Inflammatory macrophage treated with lipopolysaccharide for 4 hours (primary cell): ENCODE results near the gene PTGER4.
A peak's percentile ranks its signal among the peaks of the same experiment; 100 is the strongest.
"Not testable (repeated sequence)": the region's sequence is repeated elsewhere in the genome, so short reads cannot be mapped to it uniquely, and the experiment has no call there.

Experiments used
- DNase-seq: peaks from one replicate; pipeline ENCODE4 v3.0.0-alpha.2; 2020

The PTGER4 gene

GRCh38 chr5:40691894-40692293 lies 12.2 kb downstream of the PTGER4 start:
- no peak for DNase-seq

DNA sequence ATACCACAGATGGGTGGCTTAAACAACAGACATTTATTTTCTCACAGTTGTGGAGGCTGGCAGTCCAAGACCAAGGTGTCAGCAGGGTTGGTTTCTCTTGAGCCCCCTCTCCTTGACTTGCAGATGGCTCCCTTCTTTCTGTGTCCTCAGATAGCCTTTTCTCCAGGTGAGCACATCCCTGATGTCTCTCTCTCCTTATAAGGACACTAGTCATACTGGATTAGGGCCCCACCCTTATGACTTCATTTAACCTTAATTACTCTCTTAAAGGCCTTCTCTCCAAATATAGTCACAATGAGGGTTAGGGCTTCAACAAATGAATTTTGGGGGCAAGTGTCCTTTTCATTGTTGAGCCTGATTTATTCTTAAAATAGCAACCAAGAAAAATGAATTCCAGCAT lies 14.7 kb downstream of the PTGER4 start:
- no peak for DNase-seq

GRCh38 chr5:40700116-40700782 lies 20.5 kb downstream of the PTGER4 start:
- DNase-seq = no peak

GRCh38 chr5:40702027-40702426 lies 22.3 kb downstream of the PTGER4 start:
- DNase-seq = not testable (repeated sequence)

DNA sequence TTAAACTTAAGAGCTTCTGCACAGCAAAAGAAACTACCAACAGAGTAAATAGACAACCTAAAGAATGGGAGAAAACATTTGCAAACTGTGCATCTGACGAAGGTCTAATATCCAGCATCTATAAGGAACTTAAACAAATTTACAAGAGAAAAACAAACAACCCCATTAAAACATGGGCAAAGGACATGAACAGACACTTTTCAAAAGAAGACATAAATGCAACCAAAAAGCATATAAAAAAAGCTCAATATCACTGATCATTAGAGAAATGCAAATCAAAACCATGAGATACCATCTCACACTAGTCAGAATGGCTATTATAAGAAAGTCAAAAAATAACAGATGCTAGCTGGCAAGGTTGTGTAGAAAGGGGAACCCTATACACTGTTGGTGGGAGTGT lies 25.8 kb downstream of the PTGER4 start:
- not testable (repeated sequence) for DNase-seq

DNA sequence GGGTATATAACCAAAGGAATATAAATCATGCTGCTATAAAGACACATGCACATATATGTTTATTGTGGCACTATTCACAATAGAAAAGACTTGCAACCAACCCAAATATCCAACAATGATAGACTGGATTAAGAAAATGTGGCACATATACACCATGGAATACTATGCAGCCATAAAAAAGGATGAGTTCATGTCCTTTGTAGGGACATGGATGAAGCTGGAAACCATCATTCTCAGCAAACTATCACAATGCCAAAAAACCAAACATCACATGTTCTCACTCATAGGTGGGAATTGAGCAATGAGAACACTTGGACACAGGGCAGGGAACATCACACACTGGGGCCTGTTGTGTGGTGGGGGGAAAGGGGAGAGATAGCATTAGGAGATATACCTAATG lies 30.9 kb downstream of the PTGER4 start:
- DNase-seq = not testable (repeated sequence)

DNA sequence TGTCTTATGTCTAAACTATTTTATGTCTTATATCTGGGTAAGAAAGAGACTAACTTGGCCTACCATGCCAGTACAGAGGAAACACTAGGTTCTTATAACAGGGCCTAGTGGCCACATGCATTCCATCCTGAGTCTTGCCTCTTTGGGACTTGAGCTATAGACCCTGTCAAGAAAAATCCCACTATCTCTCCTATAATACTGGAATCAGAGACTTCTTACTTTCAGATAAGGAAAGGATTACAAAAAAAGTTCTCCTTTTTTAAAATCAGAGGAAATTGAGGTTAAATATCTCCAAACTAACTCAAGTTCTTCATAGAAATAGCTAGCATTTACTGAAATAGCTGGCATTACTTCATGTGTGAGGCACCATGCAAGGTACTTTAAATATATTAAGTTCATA lies 34.3 kb downstream of the PTGER4 start:
- no peak for DNase-seq

GRCh38 chr5:40716000-40716399 lies 36.3 kb downstream of the PTGER4 start:
- no peak for DNase-seq

GRCh38 chr5:40716590-40716989 lies 36.9 kb downstream of the PTGER4 start:
- DNase-seq = no peak

DNA sequence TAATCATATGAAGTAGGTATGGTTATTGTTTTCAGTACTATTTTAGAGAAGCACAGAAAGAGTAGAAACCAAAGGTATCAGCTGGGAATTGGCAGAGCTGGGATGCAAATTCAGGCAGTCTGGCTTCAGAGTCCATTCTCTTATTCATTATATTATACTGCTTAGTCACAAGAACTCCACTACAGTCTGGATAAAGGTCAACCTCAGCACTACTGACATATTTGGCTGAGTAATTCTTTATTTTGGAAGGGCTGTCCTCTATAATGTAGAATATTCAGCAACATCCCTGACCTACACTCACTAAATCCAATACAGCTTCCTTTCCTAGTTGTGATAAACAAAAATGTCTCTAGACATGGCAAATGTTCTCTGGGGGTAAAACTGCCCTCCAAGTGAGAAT lies 37.6 kb downstream of the PTGER4 start:
- no peak for DNase-seq

DNA sequence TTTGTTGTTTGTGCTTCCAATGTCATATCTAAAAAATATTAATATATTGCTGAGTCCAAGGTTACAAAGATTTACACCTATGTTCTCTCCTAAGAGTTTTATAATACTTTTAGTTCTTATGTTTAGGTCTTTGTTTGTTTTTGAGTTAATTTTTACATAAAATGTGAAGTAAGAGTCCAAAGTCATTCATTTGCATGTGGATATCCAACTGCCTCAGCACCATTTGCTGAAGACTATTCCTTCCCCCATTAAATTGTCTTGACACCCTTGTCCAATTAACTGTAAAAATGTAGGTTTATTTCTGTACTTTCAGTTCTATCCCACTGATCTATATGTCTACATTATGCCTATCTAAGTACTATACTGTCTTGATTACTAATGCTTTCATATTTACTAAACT lies 40.4 kb downstream of the PTGER4 start:
- DNase-seq = no peak

GRCh38 chr5:40722497-40722911 lies 42.8 kb downstream of the PTGER4 start:
- not testable (repeated sequence) for DNase-seq

GRCh38 chr5:40733434-40733833 lies 53.7 kb downstream of the PTGER4 start:
- peak; percentile 13 for DNase-seq

DNA sequence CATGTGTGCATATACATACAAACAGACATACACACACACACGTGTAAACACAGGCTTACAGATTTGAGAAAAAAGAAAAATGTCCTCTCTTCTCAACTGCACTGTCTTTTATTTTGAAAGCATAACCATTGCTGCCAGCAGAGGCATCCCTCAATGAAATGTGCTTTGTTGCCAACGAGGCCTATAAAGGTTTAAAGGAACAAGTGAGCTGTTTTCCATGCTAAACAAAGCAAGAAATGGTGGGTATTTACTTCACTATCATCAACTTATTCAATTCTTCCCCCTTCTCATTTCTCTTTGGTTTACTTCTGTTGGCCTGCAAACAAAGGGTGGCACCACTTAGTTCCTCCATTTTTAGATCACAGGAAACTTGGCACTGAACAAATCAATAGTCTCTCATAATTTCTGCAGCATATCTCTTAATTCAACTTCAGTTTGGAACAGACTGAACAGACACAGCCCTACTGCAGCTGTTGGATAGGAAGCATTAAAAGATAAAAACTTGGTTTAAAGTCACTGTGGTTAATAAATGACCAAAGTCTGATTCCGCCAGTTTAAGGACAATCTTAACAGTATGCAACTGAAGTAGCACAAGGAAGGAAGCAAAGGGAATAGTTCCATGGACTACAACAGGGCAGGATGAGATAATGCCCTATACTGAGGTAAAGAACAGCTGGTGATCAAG lies 54.3 kb downstream of the PTGER4 start:
- no peak for DNase-seq

GRCh38 chr5:40734986-40735385 lies 55.3 kb downstream of the PTGER4 start:
- no peak for DNase-seq

GRCh38 chr5:40735609-40736008 lies 55.9 kb downstream of the PTGER4 start:
- DNase-seq = no peak

GRCh38 chr5:40736103-40736875 lies 56.6 kb downstream of the PTGER4 start:
- DNase-seq = peak; percentile 68

DNA sequence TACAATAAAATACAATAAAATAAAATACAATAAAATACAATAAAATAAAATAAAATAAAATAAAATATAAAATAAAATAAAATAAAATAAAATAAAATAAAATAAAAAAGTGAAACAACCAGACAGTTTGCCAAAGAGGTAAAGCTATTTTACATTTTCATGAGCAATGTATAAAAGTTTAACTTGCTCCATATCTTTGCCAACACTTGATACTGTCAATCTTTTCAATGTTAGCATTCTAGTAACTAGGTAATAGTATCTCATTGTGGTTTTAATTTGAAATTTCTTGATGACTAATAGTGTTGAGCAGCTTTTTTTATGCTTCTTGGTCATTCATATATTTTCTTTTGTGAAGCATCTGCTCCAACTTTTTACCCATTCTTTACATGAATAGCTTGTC lies 58.8 kb downstream of the PTGER4 start:
- no peak for DNase-seq
